CD4-positive, alpha-beta T cell treated with Interleukin-12 subunit alpha and Interleukin-12 subunit beta, for 1 hour (primary cell): ENCODE data around the gene CEP112.

Experiments used
- DNase-seq: peaks from one replicate; pipeline ENCODE4 v3.0.0-alpha.2; 2020

The CEP112 gene

DNA sequence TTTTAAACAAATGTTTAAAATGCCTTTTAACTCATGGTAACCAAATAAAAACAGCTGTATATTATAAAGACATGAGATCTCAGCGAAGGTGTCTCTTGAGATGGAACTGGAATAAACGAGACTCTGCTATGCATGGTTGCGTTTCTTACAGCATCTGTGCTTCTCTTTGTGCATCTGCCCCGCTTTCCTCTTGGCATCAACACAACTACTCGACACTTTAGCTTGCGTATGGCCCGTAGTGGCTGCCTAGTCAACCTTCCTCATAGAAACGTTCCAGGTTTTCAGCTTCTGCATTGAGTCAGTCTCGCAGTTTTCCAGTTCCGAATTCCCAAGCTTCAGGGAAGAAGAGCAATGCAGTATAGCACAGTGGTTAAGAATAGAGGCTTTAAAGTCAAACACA, 214.9 kb downstream of the CEP112 start:
- DNase-seq = no peak

DNA sequence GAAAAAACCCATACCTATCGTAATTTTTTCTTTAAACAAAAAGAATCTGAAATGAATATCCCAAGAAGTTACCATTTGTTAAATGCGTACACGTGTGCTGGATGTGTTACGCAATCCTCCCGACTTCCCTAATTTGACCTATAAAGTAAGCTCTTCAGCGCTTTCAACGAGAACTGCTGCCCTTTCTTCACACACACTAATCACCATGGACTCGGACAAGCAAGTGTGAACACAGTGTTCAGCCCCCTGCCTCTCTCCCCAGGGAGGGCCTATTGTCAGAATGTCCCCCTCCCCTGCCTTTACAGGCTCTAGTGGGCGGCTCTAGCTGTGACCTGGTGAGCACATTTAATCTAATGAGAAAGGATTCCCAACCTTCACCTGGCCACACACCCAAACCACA, 216.1 kb downstream of the CEP112 start:
- no peak for DNase-seq

DNA sequence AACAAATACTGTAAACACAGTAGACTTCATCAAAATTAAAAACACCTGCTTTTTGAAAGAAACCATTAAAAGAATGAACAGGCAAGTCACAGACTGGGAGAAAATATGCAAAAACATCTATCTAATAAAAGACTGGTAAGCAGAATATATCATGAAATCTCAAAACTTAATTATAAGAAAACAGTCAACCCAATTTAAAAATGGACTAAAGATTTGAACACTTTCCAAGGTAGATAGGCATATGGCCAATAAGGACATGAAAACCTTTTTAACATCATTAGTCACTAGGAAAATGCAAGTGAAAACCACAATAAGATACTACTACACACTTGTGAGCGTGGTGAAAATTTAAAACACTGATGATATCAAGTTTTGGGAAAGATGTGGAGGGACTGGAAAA, 218.7 kb downstream of the CEP112 start:
- no peak for DNase-seq

DNA sequence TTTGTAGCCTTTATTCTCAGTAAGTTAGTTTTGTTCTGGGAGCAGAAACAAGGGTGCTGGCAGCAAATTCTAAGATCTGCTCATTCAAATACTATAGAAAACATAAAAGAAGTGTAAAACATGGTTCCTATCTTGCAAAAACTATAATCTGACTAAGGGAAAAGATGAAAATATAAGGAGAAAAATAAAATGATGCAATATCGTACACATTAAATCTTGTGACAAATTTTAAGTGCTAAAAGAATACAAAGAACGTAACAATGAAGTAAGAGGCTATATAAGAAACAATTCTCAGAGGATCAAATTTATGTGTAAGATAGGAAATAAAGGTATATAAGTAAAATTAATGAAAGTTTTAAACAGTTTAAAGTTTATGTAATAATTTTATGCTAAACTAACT, 224.6 kb downstream of the CEP112 start:
- no peak for DNase-seq

DNA sequence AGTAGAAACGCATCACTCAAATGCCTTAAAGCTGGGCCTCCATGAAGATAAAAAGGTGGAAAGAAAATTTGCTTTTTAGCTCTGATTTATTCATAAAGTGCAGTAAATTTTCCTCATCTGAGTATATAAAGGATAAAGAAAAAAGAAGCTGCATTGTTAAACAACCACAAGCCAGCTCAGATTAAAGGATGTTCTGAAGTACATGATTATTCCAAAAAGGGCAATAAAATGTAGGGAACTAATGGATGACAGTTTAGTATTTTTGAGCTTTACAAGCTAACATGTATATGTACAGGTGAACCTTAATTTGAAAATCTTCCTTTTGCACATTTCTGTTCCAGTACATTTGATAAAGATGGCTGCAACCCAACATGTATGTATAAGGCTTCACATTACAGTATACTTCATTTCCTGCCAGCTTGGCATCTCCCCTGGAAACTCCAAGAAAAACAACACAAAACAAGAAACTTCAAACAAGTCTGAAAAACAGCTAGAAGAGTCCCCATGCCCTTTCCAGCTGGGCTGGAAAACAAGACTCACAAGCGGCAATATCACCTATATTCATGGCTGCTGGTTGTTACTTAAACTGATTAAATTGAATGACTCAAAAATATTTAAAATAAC, 225.7 kb downstream of the CEP112 start:
- no peak for DNase-seq

DNA sequence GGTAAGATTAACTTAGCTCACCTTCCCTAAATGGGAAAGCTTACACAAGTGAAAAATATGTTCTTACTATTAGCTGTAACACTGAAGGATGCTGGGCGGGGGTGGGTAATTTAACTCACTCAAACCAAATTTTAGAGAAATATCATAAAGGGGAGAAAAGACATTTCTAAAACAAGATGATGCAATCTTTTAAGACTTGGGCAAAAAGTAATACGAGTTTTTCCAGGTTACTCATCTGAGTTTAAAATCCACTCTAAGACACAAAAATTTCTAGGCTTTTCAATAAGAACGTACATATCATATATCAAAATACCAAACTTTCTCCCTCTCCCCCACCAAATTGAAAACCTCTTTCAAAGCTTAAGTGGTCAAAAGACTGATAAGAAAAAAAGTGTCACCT, 228.8 kb downstream of the CEP112 start:
- DNase-seq = no peak

DNA sequence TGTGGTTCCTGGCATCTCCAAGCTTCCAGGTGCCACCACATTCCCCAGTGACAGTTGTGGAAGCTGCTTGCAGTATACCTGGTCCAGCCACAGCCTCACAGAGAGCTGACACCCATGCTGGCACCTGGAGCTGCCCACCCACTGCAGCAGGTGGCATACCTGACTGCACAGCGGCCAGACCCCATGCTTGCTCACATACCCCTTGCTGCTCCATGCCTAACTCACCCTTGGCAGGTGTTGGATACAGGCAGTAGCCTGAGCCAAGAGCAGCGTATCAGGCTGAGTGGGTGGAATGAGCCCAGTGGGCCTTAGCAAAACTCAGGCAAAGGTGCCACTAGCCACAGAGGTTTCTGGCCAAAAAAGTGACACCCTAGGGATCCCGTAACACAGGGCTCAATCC, 232.3 kb downstream of the CEP112 start:
- no peak for DNase-seq

DNA sequence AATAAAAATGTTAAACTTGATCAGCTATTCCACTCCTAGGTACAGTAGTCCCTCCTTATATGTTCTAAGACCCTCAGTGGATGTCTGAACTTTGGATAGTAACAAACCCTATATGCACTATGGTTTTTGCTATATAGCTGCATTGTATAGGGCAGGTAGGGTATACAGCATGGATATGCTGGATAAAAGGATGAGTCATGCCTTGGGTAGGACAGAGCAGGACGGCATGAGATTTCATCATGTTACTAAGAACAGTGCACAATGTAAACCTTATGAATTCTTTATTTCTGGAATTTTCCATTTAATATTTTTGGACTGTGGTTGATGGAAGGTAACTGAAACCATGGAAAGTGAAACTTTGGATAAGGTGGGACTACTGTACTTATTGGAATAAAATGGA, 235.1 kb downstream of the CEP112 start:
- no peak for DNase-seq

DNA sequence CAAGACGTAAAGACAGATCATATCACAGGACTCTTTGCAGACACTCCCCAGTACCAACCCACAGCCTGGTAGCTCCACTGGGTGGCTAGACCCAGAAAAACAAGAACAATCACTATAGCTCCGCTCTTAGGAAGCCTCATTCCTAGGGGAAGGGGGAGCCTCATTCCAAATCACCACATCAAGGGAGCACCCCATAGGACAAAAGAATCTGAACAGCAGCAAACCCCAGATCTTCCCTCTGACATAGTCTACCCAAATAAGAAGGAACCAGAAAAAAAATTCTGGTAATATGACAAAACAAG, 237.8 kb downstream of the CEP112 start:
- DNase-seq = no peak

DNA sequence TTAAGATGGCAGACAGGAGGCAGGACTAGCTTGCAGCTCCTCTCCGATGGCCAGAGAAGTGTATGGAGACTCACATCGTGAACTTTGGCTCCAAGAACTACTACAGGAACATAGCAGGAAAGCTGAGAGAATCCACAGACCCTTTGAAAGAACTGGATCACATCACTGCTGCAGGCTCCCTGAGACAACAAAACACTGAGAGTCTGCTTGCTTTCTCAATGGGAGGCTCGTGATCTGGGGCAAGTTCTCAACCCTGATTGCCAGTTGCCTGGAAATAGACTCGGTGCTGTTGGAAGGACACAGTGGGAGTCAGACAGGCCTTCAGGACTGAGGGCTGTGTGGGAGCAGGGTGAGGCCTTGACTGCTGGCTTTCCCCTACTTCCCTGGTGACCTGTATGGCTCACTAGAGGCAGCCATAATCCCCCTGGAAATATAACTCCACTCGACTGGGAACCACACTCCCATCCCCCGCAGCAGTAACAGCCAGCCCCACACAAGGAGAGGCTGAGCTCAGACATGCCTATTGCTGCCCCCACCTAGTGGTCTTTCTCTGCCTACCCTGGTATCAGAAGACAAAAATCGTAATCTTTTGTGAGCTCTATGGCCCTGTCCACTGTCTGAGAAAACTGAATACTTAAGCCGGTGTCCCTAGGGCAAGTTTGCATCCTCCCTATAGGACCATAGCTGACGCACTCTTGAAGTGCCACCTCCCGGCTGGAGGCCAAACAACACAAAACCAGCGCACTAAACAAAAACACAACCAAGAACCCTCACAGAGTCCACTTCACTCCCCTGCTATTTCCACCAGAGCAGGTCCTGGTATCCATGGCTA, 238.4 kb downstream of the CEP112 start:
- DNase-seq = no peak

DNA sequence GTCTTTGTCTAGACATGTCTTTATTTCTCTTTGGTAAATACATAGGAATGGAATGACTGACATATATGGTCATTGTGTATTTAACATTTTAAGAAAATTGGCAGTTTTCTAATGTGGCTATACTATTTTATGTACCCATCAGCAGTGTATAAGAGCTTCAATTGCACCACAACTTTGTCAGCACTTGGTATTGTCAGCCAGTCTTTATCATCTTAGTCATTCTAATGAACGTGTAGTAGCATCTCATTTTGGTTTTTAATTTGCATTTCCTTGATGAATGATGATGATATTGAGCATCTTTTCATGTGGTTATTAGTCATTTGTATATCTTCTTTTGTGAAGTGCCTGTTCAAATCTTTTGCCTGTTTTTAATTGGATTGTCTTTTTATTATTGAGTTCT, 239.3 kb downstream of the CEP112 start:
- DNase-seq = no peak

DNA sequence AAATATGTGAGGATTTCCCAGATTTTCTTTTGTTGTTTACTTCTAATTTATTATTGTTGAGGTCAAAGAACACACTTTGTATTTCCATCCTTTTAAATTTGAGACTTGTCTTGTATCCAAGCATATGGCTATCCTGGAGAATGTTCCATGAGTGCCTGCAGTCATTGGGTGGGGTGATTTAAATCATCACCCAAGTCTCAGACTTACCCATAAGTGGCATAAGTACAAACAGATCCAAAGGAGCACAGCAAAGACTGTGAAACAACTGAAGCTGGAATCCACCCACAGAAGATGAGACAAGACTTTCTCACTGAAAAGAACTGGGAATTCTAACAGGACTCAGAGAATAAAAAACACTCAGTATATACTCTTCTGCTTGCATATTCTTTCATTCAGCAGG, 239.9 kb downstream of the CEP112 start:
- no peak for DNase-seq

DNA sequence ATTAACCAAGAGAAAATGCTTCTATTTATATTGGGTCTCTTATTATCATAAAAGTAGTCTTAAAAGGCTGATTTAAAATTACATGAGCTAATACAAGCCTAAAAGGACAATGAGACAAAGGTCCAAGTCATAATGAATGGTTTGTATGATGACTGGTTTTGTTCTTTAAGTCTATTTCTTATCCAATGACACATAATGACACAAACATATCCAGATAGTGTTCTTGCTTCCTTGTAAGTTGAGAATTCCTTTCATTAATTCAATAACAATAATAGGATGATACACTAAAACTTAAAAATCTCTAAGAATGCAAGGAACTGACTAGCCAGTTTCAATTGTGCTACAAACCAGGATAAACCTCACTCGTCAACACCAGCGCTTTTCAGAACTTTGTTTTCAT, 244.1 kb downstream of the CEP112 start:
- DNase-seq = no peak

DNA sequence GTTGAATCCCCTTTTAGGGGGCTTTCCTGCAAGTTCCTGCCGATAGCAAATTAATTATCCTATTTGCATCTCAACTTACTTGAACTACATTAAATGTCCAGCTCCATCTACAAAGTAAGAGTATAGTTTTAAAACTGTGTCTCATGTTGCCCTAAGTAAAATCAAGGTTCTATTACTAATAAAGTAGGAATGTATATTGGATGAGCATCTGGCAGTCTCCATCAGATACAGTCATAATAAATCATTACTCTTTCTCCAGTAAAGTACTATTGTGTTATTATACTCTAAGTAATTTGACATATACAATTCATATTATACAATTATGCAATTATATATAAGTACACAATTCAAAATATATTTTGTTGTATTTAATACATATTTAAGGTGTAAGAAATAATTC, 249.3 kb downstream of the CEP112 start:
- DNase-seq = no peak

DNA sequence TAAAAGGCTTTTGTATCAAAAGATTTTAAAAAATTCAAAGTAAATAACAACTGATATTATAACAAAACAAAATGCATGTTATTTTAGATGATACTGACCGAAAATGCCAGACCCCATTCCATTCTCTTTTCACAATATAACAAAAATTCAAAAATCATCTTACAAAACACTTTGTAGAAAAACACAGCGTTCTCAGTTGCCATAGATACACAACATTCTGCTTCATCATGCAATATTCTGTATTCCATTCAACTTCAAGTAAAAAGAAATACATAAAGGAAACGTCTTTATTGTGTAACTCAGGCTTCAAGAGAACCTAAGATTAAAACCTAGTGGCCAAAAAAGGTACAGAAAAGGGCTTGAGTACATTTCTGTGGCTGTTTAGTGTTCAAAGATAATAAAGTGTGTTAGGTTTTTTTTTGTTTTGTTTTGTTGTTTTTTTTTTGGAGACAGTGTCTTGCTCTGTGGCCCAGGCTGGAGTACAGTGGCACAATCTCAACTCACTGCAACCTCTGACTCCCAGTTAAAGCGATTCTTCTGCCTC, 250.5 kb downstream of the CEP112 start:
- DNase-seq = no peak

DNA sequence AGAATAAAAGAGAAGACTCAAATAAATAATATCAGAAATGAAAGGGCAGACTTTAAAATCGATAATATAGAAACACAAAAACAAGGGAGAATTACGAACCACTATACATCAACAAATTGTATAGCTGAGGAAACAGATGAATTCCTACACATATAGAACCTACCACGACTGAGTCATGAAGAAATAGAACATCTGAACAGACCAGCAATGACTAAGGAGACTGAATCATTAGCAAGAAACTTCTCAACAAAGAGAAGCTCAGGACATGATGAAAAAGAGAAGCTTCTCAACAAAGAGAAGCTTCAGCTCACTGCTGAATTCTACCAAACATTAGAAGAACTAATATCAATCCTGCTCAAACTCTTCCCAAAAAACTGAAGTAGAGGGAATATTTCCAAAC, 255.9 kb downstream of the CEP112 start:
- no peak for DNase-seq

DNA sequence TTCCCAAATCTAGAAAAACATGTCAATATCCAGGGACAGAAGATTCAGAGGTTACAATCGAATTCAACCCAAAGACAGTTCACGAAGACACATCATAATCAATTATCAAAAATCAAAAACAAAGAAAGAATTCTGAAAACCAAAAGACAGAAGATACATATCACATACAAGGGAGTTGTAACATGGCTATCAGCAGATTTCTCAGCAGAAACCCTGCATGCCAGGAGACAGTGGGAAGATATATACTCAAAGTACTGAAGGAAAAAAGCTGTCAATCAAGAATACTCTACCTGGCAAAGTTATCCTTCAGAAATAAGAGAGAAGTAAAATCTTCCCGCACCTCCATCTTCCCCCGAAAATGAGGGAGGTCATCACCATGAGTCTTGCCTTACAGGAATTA, 258.6 kb downstream of the CEP112 start:
- DNase-seq = no peak

DNA sequence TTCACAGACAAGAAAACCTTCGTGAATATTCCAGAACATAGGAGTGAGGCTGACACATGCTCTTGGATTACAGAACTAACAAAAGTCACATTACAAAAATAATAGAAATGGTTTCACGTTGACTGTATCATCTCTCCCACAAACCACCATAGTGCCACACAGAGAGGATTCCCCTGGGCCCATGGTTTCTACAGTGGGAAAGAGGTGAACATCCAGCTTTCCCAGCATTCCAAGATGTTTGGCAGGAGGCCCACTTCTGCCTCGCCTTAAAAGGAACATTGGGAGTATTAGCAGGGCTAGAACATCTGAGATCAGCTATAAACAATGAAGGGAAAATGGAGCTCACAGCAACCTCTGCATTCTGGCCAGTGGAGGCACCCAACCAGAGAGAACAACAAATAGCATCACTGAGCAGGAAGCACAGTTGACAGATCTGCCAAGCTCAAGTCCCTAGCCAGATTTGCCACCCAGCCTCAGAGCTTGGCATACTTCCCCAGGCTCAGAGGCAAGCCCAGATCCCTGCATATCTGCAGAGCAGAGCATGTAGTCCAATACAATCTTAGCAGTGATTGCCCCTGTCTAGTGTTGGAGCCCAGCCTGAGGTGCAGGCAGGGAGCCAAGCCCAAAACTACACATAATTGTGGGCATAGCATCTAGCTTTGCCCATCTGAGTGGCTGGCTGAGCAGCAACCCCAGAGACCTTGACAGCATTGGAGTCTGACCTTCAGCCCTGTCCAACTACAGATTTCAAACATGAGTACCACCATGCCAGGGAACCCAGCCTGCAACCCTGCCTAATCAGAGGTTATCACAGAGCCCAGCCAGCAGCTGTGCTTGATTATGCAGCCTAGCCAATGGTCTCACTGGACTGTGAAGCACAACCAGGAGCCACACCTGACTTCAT, 260.4 kb downstream of the CEP112 start:
- no peak for DNase-seq

DNA sequence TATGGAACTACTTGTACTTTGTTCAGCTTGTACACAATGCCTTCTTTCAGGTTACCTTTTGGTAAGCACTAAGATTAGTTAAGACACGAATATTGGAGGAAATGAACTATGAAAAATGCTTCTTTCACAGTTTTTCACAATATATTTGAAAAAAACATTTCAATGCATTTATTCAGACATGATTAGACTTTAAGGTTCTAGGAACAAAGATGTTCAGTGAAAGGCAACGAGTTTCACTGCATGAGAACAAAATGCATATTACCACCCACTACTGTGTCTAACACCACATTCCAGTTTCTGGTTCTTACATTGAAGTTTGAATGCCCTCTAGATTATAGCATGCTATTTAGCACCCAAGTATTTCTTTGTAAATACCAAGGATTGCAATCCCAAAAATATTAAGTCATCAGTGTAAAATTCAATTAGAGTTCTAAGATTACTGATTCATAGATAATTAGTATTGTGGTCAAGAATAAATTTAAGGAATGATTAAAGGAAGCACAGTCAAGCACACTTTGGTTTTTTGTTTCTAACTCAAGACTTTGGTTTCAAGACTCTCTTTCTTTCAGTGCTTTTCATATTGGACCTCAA, 261.7 kb downstream of the CEP112 start:
- DNase-seq = no peak

DNA sequence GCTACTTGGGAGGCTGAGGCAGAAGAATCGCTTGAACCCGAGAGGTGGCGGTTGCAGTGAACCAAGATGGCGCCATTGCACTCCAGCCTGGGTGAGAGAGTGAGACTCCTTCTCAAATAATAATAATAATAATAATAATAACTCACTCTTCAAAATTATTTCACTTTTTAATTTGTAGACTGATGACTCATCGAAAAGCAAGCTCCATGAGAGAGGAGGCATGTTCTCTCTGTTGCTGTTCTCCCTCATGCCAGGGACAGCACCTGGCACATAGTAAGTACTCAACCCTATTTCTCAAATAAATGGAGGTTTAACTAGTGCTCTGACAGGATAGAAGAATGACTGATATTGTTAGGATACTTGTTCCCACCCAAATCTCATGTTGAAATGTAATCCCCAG, 265.3 kb downstream of the CEP112 start:
- DNase-seq = no peak

DNA sequence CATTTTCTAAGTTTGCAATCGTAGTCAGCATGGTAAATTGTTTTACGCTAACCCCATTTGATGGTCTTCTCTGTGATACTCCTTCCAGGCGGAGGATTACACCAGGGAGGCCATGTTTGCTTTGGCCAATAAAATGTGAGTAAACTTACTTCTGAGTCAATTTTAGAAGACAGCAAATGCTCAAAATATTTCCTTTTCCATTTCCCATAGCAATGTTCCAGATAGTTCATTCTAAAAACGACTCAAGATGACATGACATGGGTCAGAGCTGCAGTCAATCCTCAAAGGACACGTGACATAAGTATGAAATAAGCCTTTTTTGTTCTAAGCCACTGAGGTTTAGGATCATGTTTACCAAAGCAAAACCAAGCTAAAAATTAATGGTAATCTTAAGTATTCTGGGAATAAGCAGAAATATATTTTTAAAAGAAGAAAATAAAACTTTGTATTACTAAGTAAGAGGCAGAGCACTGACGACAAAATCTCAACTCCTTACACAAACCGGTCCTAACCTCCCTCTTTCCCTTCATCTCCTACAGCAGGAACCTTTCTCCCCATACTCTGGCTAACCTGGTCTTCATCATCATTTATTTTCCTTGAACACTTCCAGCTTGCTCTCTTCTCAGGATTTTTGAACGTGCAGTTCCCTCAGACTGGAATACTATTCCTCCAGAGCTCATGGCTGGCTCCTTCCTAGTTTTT, 266.2 kb downstream of the CEP112 start:
- DNase-seq = no peak

DNA sequence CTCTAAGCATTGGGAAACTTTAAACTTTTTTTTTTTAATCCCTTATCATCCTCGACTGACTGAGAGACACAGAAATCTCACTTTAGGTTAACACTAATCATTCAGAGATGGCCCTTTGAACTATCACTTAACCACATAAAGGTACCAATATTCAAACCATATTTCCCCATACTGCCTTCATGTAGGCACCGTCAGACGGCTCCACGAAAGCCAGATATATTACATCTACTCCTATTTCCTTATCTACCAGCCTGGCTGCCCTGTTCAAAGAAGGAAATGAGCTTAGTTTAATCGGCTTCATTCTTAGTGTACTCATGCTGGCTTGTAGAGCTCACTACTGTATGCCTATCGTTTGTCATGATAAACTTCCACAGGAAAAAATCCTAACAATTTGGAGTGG, 270.9 kb downstream of the CEP112 start:
- no peak for DNase-seq

DNA sequence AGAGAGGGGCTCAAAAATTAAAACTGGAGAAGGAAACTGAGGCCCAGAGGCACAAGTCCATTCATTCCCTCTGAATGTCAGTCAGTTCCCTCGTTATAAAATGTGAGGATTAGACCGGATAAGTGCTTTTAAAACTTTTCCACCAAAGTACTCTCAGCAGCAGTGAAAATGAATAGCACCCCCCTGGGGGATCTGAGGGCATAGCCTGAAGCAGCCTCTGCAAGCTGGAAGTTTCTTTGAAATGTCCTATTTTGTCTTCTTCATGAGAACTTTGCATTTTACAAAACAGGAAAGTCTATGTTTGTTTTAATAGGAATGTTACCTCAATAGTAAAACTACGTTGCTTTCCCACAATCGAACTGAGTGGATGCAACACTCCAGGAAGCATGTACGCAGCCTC, 273.0 kb downstream of the CEP112 start:
- DNase-seq = no peak
